Mesendoderm (in vitro differentiated cells): Measurements from ENCODE around the gene ZG16B.

ENCODE experiments used
- DNase-seq: peaks from one replicate; pipeline ENCODE4 v3.0.0; 2013
- H2AK5ac ChIP-seq: 2 replicates; pipeline ENCODE4 v1.6.1; 2013; ENCODE audit warnings: low read length, inconsistent platforms
- H2BK120ac ChIP-seq: 2 replicates; pipeline ENCODE4 v1.6.1; 2013; ENCODE audit warnings: low read depth, mild to moderate bottlenecking, low read length, moderate library complexity, mixed read lengths
- H2BK15ac ChIP-seq: replicated peaks from 2 replicates; pipeline ENCODE4 v1.6.1; 2013; ENCODE audit warnings: low read depth, mild to moderate bottlenecking, moderate library complexity
- H2BK5ac ChIP-seq: 2 replicates; pipeline ENCODE4 v1.6.1; 2013; ENCODE audit warnings: low read length, inconsistent platforms
- H3K18ac ChIP-seq: 2 replicates; pipeline ENCODE4 v1.6.1; 2013; ENCODE audit warnings: mild to moderate bottlenecking, low read length, mixed read lengths
- H3K23ac ChIP-seq: one replicate; pipeline ENCODE4 v1.6.1; 2013; ENCODE audit warnings: low read length
- H3K27ac ChIP-seq: 2 replicates; pipeline ENCODE4 v1.5.1; 2013; ENCODE audit warnings: low read depth, mild to moderate bottlenecking, inconsistent platforms, low read length, moderate library complexity
- H3K27me3 ChIP-seq: 2 replicates; pipeline ENCODE4 v1.6.1; 2013; ENCODE audit warnings: low read length, control low read depth, mild to moderate bottlenecking, inconsistent platforms; ENCODE audit not compliant: insufficient read depth, poor library complexity
- H3K36me3 ChIP-seq: 2 replicates; pipeline ENCODE4 v1.6.1; 2013; ENCODE audit warnings: low read length, inconsistent platforms; ENCODE audit not compliant: control insufficient read depth, insufficient read depth
- H3K4ac ChIP-seq: one replicate; pipeline ENCODE4 v1.6.1; 2013; ENCODE audit warnings: low read depth, mild to moderate bottlenecking, low read length, moderate library complexity
- H3K4me1 ChIP-seq: 2 replicates; pipeline ENCODE4 v1.6.1; 2013; ENCODE audit warnings: low read depth, low read length, inconsistent platforms; ENCODE audit not compliant: control insufficient read depth
- H3K4me2 ChIP-seq: 2 replicates; pipeline ENCODE4 v1.6.1; 2013; ENCODE audit warnings: low read length
- H3K4me3 ChIP-seq: 2 replicates; pipeline ENCODE4 v1.5.1; 2013; ENCODE audit warnings: mild to moderate bottlenecking, low read length
- H3K56ac ChIP-seq: one replicate; pipeline ENCODE4 v1.6.1; 2013; ENCODE audit warnings: low read length
- H3K79me1 ChIP-seq: 2 replicates; pipeline ENCODE4 v1.6.1; 2013; ENCODE audit warnings: low read length, inconsistent platforms
- H3K79me2 ChIP-seq: 2 replicates; pipeline ENCODE4 v1.6.1; 2013; ENCODE audit warnings: mild to moderate bottlenecking, low read length; ENCODE audit not compliant: control insufficient read depth, insufficient read depth
- H3K9ac ChIP-seq: 2 replicates; pipeline ENCODE4 v1.6.1; 2013; ENCODE audit warnings: low read length, inconsistent platforms
- H4K5ac ChIP-seq: one replicate; pipeline ENCODE4 v1.6.1; 2013; ENCODE audit warnings: low read length
- H4K8ac ChIP-seq: one replicate; pipeline ENCODE4 v1.6.1; 2013; ENCODE audit warnings: low read depth, mild to moderate bottlenecking, control low read depth, low read length, moderate library complexity
- WGBS: extraction: QIAGEN DNeasy Blood & Tissue Kit; methylation state at CpG from one replicate; pipeline ENCODE4 v1.1.7; 2013; ENCODE audit warnings: low lambda C conversion rate, missing lambda C conversion rate; ENCODE audit not compliant: insufficient coverage; ENCODE audit errors: extremely low coverage; 5-methylcytosine and 5-hydroxymethylcytosine counted together

ZG16B gene

GRCh38 chr16:2819939-2820835 is 9.9 kb upstream of the ZG16B start:
- H3K4me2 ChIP-seq = no peak overlapping the region
- no peak overlapping the region for H3K9ac ChIP-seq
- no peak overlapping the region for H2AK5ac ChIP-seq
- H3K27me3 ChIP-seq = no peaks in the 10 kb centered on the region
- no peaks in the 10 kb centered on the region for H3K36me3 ChIP-seq
- no peak overlapping the region for H2BK5ac ChIP-seq
- no peaks in the 10 kb centered on the region for H3K79me2 ChIP-seq
- no peak overlapping the region for H2BK15ac ChIP-seq
- no peak overlapping the region for H3K56ac ChIP-seq
- no peak for DNase-seq
- no peak overlapping the region for H2BK120ac ChIP-seq
- no peak overlapping the region for H3K4me3 ChIP-seq
- no peak overlapping the region for H4K8ac ChIP-seq
- H3K27ac ChIP-seq = no peak overlapping the region
- H3K18ac ChIP-seq = no peak overlapping the region
- H3K23ac ChIP-seq = no peak overlapping the region
- H4K5ac ChIP-seq = no peak overlapping the region
- WGBS = no CpG with 5 or more reads among the region's 17 CpGs
- H3K79me1 ChIP-seq = no peaks in the 10 kb centered on the region
- H3K4ac ChIP-seq = no peak overlapping the region
- H3K4me1 ChIP-seq = no peaks in the 10 kb centered on the region

GRCh38 chr16:2820836-2821486 is 9.1 kb upstream of the ZG16B start:
- WGBS = no CpG with 5 or more reads among the region's 14 CpGs
- Histone ChIP-seq H3K23ac (no peak overlapping the region), H3K27me3 (no peaks in the 10 kb centered on the region), H4K5ac (no peak overlapping the region), H3K4me2 (no peak overlapping the region), H3K18ac (no peak overlapping the region), H3K36me3 (no peaks in the 10 kb centered on the region), H2BK15ac (no peak overlapping the region), H3K4ac (no peak overlapping the region), H2BK120ac (no peak overlapping the region), H3K4me3 (no peak overlapping the region), H4K8ac (no peak overlapping the region), H3K4me1 (no peaks in the 10 kb centered on the region), H3K27ac (no peak overlapping the region), H3K56ac (no peak overlapping the region), H2AK5ac (no peak overlapping the region), H3K79me1 (no peaks in the 10 kb centered on the region), H3K79me2 (no peaks in the 10 kb centered on the region), H3K9ac (no peak overlapping the region), H2BK5ac (no peak overlapping the region)
- no peak for DNase-seq

- Histone ChIP-seq H3K4me3 (no peak overlapping the region), H3K4ac (no peak overlapping the region), H2BK15ac (no peak overlapping the region), H3K36me3 (no peaks in the 10 kb centered on the region), H3K23ac (no peak overlapping the region), H4K8ac (no peak overlapping the region), H3K4me2 (no peak overlapping the region), H3K56ac (no peak overlapping the region), H3K27me3 (no peaks in the 10 kb centered on the region), H2BK120ac (no peak overlapping the region), H3K79me1 (no peaks in the 10 kb centered on the region), H2AK5ac (no peak overlapping the region), H4K5ac (no peak overlapping the region), H3K79me2 (no peaks in the 10 kb centered on the region), H3K27ac (no peak overlapping the region), H3K4me1 (no peaks in the 10 kb centered on the region), H3K9ac (no peak overlapping the region), H3K18ac (no peak overlapping the region), H2BK5ac (no peak overlapping the region)
- no CpG with 5 or more reads among the region's 9 CpGs for WGBS
- no peak for DNase-seq
Measured at GRCh38 chr16:2821487-2822157, 8.5 kb upstream of the ZG16B start.

GRCh38 chr16:2822158-2822495 is 8.0 kb upstream of the ZG16B start:
- Histone ChIP-seq H3K36me3 (no peaks in the 10 kb centered on the region), H3K4me3 (no peak overlapping the region), H4K8ac (no peak overlapping the region), H3K4ac (no peak overlapping the region), H3K56ac (no peak overlapping the region), H3K4me2 (no peak overlapping the region), H2AK5ac (no peak overlapping the region), H3K79me2 (no peaks in the 10 kb centered on the region), H3K4me1 (no peaks in the 10 kb centered on the region), H3K27me3 (no peaks in the 10 kb centered on the region), H3K9ac (no peak overlapping the region), H3K23ac (no peak overlapping the region), H3K18ac (no peak overlapping the region), H2BK5ac (no peak overlapping the region), H3K27ac (no peak overlapping the region), H3K79me1 (no peaks in the 10 kb centered on the region), H2BK120ac (no peak overlapping the region), H2BK15ac (no peak overlapping the region), H4K5ac (no peak overlapping the region)
- no CpG with 5 or more reads among the region's 8 CpGs for WGBS
- no peak for DNase-seq

- H3K79me2 ChIP-seq = no peaks in the 10 kb centered on the region
- no CpG with 5 or more reads among the region's 4 CpGs for WGBS
Measured at GRCh38 chr16:2822496-2822895, 7.6 kb upstream of the ZG16B start.

More at GRCh38 chr16:2822496-2822895, 7.6 kb upstream of the ZG16B start:
- no peak overlapping the region for H3K27ac ChIP-seq
- no peak overlapping the region for H2BK120ac ChIP-seq
- H4K5ac ChIP-seq = no peak overlapping the region
- H2BK15ac ChIP-seq = no peak overlapping the region
- H2BK5ac ChIP-seq = no peak overlapping the region
- H2AK5ac ChIP-seq = no peak overlapping the region
- H3K27me3 ChIP-seq = no peaks in the 10 kb centered on the region
- H3K18ac ChIP-seq = no peak overlapping the region
- H3K79me1 ChIP-seq = no peaks in the 10 kb centered on the region
- no peak overlapping the region for H3K4me3 ChIP-seq
- no peak for DNase-seq
- no peaks in the 10 kb centered on the region for H3K36me3 ChIP-seq
- no peak overlapping the region for H3K4ac ChIP-seq
- no peak overlapping the region for H3K4me2 ChIP-seq
- H3K56ac ChIP-seq = no peak overlapping the region
- no peak overlapping the region for H4K8ac ChIP-seq
- no peak overlapping the region for H3K23ac ChIP-seq
- no peak overlapping the region for H3K9ac ChIP-seq
- H3K4me1 ChIP-seq = no peaks in the 10 kb centered on the region
